AG08396 (cell line): ENCODE data around the gene DKK1.
A peak's percentile ranks its signal among the peaks of the same experiment; 100 is the strongest.
"Not testable (repeated sequence)": the region's sequence is repeated elsewhere in the genome, so short reads cannot be mapped to it uniquely, and the experiment has no call there.

ENCODE experiments used
- DNase-seq: peaks from one replicate; pipeline ENCODE4 v3.0.0; 2012; ENCODE audit warnings: low spot score, mixed read lengths

DKK1 gene

DNA sequence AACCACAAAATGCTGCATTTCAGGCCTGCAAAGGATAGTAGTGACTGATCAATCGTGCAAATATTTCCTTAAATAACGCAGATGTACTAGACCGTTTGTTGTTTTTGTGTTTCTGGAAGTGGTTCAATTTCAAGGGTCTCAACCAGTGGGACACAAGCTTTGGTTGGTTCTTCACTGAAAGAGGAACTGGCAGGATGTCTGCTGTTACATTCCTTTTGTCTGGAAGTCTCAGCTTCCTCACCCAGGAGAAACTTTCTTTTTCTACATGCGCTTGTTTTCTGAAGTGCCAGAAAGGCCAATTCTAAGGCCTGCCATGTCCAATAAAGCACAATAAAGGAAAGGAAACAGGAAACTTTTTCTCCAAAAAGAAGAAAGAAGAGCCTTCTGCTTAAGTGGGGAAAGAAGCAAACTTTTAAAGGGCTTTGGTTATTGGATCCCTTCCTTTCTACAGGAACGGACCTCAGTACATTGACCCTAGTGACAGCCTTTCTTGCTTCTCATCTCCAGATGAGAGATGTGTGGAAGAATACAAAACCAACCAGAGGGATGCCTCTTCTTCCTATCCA lies 4.1 kb downstream of the DKK1 start:
- no peak for DNase-seq

DNA sequence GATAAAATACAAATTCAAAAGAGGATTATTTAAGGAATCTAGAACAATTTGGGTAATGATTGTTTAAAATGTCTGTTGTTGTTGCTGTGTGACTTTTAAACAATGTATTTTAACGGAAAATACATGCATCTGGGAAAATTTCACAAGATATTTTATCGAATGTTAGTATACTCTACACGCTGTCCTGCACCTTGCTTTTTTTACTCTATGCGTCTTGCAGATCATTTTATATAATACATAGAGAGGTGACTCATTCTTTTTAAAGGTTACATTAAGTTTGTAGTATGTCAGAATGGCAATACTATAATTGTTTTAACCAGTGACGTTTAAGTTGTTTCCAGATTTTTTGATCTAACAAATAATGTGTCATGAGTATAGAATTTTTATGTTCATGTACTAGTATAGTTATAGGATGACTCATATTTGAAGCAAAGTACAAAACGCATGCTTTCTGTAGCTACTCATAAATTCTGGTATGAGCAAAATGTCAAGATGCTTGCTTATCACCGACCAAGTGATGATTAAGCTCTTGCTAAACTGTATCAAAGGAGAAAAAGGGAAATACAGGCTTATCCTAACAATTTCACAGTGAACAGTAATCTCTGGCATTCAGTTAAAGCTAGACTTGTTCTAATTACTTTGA lies 4.9 kb downstream of the DKK1 start:
- peak; percentile 55 for DNase-seq

DNA sequence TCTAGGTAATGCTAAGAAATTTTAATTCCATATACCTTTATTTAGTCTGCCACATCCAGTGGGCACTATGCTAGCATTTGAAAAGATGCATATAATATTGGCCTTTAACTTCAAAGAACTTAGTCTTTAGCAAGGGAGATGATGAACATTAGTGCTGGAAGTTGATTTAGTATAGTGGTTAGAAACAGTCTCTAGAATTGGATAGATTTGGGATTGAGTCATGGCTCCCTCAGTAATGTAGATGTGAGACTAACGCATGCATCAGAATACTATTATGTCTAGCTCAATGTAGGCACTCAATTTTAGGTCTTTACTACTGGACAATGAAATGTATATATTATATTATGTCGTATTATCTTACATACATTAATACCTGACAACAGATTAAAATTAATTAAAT lies 5.8 kb downstream of the DKK1 start:
- DNase-seq, result no peak

DNA sequence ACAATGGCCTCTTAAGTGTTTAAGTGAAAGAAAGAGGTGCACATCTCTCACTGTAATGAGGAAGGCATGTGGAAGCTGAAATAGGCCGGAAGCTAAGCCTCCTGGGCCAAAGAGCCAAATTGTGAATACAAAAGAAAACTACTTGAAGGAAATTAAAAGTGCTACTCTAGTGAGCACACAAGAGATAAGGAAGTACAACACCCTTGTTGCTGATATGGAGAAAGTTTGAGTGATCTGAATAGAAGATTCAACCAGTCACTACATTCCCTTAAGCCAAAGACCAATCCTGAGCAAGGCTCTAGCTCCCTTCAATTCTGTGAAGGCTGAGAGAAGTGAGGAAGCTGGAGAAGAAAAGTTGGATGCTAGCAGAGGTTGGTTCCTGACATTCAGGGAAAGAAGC lies 8.2 kb downstream of the DKK1 start:
- no peak for DNase-seq

DNA sequence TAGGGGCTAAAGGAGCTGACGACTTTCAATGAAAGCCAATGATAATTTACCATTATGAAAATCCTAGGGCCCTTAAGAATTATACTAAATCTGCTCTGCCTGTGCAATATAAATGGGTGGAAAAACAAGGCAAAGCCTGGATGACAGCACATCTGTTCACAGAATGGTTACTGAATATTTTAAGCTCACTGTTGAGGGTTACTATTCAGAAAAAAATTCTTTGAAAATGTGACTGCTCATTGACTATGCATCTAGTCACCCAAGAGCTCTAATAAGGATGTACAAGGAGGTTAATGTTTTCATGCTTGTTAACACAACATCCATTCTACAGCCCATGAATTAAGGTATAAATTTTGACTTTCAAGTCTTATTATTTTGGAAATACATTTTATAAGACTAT lies 8.9 kb downstream of the DKK1 start:
- DNase-seq, result no peak

DNA sequence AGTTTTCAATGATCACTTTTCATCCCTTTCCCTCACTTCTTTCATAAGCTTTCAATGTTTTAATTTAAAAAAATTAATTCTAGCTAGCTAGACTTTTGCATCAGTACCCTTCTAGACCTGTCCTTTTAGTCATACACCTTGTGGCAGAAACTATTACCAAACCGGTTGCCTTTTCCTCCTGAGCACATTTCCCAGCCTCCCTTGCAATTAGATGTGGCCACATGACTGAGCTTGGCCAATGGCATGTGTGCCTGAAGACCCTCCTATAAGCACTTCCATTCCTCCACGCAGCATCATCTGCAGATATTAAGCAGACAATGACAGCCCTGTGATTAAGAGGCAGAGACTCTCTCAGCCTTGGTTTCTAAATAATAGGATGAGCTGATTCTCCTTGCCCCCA lies 12.3 kb downstream of the DKK1 start:
- no peak for DNase-seq

DNA sequence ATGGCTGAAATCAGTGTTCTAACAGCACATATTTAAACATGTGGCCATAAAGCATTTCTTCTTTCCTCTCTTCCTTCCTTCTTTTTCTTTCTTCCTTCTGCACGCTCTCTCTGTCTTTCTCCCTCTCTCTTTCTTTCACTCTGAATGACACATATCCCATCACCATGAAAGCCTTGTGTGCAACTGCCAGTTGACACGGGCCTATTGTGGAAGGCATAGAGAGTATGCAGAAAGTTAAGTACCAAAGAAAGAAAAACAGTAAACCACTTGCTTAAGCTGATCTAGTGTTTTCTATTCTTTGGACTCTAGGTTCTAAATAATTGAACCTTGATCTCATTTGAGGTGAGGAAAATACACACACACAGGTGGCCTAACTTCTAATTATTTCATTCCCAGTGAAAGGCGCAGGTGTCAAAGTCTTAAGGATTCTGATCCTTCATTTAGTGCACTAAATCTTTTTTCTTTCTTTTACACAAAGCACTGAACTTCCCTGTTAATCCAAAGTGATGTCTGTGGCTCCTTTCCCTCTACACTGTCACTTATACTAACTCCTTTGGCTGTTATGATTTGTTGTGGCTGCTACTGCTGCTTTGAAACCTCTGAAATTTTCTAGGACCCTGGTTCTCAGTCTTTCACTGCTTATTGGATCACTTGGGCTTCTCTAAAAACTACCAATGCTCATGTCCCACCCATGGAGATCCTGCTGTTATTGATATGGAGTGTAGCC lies 17.7 kb downstream of the DKK1 start:
- no peak for DNase-seq

DNA sequence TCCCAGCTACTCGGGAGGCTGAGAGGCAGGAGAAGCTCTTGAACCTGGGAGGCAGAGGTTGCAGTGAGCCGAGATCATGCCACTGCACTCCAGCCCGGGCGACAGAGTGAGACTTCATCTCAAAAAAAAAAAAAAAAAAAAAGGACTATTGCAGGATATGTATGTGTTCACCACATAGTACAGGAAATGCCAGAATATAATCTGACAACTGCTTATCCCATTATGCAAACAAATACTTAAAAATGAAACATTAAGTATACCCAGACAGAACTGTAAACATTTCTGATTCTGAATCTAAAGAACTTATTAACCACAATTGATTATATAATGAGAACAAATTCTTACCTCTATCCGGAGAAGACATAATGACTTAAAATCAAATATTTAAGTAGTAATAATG lies 18.7 kb downstream of the DKK1 start:
- DNase-seq, result no peak

DNA sequence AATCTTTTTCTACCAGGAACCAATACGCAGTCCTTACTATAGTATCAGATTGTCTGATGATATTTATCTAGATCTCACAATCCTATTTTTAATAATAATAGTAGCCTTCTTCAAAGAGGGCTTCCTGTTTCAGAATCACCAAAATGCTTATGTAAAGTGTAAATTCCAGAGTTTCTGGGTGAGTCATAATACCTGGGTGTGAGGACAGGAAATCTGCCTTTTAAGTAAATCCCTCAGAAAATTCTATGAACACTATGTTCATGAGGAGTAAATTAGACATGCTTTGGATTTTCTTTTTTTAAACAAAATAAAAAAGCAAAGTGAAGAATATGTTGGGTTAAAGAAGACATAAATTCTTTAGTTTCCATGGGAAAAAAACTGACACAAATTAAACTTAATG lies 20.5 kb downstream of the DKK1 start:
- DNase-seq, result no peak

DNA sequence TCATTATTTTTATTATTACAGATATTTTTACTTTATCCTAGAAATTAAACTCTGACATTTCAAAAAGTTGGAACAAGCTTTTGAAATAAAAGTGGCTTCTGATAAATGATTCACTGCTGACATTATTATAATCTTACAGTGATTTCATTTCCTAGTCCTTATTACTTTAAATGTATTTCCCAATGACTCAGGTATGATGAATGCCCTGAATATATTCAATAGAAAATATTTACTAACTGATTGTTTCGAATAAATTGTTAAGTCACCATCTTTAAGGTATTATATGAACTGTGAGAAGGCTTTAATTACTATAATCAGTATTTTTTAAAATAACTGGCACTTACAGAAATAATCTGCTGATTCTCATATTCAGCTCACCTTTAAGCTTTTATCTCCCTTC lies 21.6 kb downstream of the DKK1 start:
- no peak for DNase-seq

DNA sequence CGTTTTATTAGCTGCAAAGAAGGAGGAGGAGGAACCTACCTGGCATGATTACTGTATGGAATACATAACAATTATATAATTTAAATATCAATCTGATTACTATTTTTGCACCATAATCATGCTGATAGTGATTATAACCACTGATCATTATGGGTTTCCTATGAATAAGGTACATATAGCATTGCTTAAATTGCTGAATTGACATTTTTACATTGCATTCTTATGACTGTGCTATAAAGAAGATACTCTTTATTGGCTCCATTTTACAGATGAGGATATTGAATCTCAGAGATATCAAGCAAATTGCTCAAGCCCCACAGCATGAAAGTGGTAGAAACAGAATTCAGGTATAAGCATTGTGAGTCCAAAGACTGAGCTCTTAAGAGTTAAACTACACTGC lies 23.1 kb downstream of the DKK1 start:
- DNase-seq, result no peak

DNA sequence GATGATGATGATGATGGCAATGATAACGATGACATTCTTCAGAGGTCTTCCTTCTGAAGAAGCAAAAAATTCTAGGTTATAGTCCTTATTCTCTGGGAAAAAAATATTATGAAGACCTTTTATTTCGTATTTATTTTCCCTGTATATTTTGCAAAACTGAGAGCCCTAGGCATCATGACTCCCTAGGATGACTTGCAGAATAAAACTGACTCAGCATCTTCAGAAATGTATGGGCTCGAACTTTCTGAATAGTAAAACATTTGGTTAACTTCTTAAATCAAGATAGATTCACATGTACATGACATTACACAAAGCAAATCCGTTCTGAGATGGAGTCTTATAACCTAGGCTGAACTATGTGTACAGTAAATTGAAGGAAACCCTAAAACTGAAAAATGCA lies 29.4 kb downstream of the DKK1 start:
- DNase-seq, result no peak

DNA sequence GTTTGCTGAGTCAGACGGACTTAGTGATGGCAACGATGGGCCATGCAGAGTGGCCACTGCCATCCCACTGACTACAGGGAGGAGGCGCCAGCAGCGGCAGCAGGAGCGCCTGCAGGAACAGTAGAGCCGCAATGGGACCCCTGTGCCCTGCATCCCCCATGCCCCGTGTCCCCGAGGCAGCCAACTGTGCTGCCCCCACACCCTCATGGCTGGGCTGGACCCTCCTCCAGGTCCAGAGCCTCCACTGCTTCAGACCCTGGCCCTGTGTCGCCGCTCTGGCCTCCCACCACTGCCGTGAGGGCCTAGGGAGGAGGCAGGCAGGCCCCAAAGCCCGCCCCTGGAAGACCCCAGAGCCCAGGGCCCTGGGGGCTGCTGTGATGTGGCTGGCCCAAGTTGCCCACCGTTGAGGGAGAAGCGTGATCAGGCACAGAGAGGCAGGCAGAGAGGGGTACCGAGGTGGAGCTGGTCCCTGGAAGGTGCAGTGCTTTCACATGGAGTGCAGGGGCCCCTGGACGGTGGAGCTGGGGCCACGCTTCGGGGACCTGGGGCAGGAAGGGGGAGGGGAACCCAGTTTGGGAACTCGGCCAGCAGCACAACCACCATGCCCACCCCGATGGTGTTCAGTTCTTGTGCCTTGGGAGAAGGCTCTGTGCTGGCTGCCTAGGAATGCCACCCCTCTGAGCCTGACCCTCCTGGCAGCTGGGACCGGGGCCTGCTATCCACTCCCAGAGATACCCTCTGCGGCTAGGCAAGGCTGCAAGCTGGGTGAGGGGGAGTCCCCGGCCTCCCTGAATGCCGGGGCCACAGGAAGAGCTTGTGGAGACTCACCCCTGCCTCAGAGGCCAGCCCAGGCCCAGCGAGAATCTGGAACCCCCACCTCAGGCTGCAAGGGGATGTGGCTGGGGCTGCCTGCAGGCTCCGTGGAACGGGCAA lies 32.6 kb downstream of the DKK1 start:
- no peak for DNase-seq

DNA sequence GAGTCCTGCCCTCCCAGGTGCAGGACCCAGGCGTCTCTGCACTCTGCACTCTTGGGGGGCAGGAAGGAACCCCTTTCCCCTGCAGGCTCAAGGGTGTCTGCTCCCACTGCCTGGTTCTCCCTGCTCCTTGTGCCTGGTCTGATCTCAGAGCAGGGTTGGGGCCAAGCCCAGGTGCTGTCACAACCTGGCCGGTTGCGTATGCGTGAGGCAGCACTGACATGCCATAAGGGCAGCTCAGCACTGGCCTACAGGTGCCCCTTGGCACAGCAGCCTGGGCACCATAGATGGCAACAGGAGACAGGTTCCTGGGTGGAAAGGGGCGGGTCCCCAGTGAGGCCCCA lies 33.2 kb downstream of the DKK1 start:
- no peak for DNase-seq

DNA sequence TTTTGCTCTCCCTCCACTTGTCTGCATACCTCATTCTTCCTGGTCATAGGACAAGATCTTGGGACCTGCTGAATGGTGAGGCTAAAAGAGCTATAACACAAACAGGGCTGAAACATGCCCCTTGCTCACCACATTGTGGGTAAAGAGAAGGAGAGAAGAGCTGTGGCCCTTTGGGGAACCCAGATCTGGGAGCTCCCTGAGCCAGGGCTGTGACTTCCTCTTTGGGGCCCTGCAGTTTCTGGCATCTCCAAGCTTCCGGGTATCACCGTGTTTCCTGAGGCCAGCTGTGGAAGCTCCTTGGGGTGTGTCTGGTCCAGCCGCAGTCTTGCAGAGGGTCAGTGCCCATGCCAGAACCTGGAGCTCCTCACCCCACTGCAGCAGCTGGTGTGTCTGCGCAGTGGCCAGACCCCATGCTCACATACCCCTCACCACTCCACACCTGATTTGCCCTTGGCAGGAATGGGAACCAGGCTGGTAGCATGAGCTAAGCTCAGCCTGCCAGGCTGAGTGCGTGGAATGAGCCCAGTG lies 34.0 kb downstream of the DKK1 start:
- DNase-seq, result no peak

DNA sequence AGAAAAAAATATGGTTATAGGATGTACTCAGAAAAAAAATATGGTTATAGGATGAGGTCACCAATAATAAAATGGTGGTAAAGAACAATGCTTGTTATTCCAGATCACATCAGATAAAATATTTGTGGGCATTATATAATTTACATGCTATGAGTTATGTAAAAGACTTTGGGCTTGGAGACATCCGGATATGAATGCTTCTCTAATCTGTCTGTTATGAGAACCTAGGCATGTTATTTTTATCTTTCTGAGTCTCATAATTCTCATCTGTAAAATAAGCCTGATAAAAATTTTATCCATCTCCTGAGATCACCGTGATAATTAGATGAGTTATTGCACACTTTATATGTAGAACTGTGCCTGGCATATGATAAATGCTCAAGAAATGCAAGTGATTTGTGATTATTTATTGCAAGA lies 37.8 kb downstream of the DKK1 start:
- DNase-seq, result no peak

DNA sequence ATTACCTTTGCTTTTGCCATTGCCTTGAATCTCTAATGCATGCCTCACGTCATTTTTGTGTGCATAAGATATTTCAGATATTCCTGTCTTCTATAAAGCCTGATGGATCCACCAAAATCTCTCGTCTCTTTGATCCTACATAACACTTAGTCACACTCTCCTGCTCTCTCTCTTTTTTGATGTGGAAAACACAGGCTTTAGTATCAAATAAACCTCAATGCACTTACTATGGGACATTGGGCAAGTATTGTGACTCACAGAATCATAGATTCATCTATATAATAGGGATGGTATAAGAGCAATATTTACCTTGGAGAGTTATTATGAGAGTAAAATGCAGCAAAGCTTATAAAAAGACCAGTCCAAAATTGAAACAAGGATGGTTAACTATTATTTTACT lies 39.1 kb downstream of the DKK1 start:
- DNase-seq, result no peak

DNA sequence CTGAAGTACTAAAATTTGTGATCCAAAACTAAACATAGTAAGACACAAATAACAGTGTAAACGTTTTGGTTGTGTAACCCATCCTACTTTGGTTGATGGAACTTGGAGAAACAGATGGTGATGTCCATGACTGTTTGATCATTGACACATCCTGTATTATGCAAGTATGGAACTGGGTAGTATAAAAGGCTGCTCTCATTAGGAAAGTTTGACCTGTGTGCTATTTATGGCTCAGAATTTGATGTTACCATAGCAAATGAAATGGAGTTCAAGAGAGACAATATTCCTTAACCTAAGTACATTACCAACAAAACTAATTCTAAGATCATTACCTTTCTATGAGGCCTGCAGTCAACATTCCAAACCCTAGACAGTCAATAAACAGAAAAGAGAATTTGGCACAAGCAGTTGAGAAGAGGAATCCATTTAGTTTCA lies 39.9 kb downstream of the DKK1 start:
- DNase-seq, result peak; percentile 58

DNA sequence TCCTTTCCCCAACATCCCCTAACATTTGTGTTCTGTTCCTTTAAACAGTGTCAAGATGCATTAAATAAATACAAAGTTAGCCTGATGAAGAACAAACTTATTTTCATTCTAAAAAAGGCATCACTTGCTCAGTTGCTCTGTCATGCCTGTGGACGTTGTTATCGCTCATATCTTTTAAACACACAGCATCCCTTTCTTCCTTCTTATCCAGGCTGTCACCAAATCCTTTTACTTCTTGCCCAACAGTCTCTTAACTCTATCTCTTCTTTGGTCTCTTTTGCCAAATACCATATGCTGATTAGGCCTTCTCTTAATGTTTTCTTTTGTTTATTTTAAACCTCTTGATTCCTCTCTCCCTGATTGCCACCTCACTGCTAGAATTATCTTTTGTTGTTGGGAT lies 43.9 kb downstream of the DKK1 start:
- DNase-seq, result no peak

DNA sequence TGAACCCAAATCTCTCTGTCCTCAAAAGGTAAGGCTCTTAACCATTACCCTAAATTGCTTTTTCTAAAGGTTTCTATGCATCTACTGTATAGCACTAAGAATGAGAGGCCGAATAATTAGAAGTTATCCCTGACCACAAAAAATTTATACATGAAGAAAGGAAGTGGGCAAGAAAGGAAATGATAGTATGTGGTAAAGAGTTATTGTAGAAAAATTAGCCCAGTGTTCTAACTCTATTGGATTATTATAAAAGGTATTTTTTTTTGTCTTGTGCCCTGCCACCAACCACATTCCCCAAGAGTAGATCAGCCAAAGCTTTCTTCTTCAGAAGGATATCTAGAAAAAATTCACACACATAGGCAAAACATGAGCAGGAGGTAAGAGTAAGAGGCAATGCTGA lies 45.4 kb downstream of the DKK1 start:
- DNase-seq, result no peak

DNA sequence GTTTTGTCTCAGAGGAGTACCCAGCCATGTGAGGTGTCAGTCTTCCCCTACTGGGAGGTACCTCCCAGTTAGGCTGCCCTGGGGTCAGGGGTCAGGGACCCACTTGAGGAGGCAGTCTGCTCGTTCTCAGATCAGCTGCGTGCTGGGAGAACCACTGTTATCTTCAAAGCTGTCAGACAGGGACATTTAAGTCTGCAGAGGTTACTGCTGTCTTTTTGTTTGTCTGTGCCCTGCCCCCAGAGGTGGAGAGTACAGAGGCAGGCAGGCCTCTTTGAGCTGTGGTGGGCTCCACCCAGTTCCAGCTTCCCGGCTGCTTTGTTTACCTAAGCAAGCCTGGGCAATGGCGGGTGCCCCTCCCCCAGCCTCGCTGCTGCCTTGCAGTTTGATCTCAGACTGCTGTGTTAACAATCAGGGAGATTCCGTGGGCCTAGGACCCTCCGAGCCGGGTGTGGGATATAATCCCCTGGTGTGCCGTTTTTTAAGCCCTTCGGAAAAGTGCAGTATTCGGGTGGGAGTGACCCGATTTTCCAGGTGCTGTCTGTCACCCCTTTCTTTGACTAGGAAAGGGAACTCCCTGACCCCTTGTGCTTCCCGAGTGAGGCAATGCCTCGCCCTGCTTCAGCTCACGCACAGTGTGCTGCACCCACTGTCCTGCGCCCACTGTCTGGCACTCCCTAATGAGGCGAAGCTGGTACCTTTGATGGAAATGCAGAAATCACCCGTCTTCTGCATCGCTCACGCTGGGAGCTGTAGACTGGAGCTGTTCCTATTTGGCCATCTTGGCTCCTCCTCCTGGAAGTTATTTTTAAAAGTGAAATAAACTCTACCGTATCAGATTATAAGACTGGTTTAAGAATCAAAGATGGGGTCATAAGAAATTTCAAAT lies 51.7 kb downstream of the DKK1 start:
- not testable (repeated sequence) for DNase-seq
